ENCODE measurements around the gene LMTK2. TPM values are rescaled to one million over a fixed set of nuclear protein-coding genes. Genes with fewer than 3 reads are reported as not detected.
"Not testable (repeated sequence)": the region's sequence is repeated elsewhere in the genome, so short reads cannot be mapped to it uniquely, and the experiment has no call there.

LMTK2 gene
- total RNA-seq, 1 experiment from 2014 or later = 16.1 TPM

- H3K4me3 ChIP-seq = no peak overlapping the region
- H3K4me1 ChIP-seq = peaks cover 25% of the 10 kb centered on the region
- no peaks in the 10 kb centered on the region for H3K9me3 ChIP-seq (replicated peaks)
- H3K36me3 ChIP-seq = no peaks in the 10 kb centered on the region
- DNase-seq = no peak
- no peak overlapping the region for H3K27ac ChIP-seq
- no peaks in the 10 kb centered on the region for H3K27me3 ChIP-seq
Measured at GRCh38 chr7:98119256-98119918, 12.7 kb downstream of the LMTK2 start.

GRCh38 chr7:98120559-98120958 lies 13.9 kb downstream of the LMTK2 start:
- Histone ChIP-seq H3K27me3 (no peaks in the 10 kb centered on the region), H3K36me3 (no peaks in the 10 kb centered on the region), H3K4me1 (peaks cover 25% of the 10 kb centered on the region), H3K27ac (no peak overlapping the region), H3K9me3 (replicated peaks) (no peaks in the 10 kb centered on the region), H3K4me3 (no peak overlapping the region)
- DNase-seq = no peak

GRCh38 chr7:98121388-98121787 lies 14.7 kb downstream of the LMTK2 start:
- not testable (repeated sequence) for DNase-seq; H3K27me3 ChIP-seq; H3K36me3 ChIP-seq; H3K27ac ChIP-seq; H3K9me3 ChIP-seq (replicated peaks); H3K4me3 ChIP-seq
- peaks cover 25% of the 10 kb centered on the region for H3K4me1 ChIP-seq

- no peaks in the 10 kb centered on the region for H3K9me3 ChIP-seq (replicated peaks)
- no peak for DNase-seq
Measured at GRCh38 chr7:98123365-98123696, 16.7 kb downstream of the LMTK2 start.

GRCh38 chr7:98125759-98126158 lies 19.1 kb downstream of the LMTK2 start:
- Histone ChIP-seq H3K27ac (no peak overlapping the region), H3K9me3 (replicated peaks) (no peaks in the 10 kb centered on the region), H3K4me3 (no peak overlapping the region), H3K36me3 (no peaks in the 10 kb centered on the region), H3K27me3 (no peaks in the 10 kb centered on the region), H3K4me1 (peaks cover 7% of the 10 kb centered on the region)
- no peak for DNase-seq

More at GRCh38 chr7:98123365-98123696, 16.7 kb downstream of the LMTK2 start:
- H3K27me3 ChIP-seq = no peaks in the 10 kb centered on the region
- H3K36me3 ChIP-seq = no peaks in the 10 kb centered on the region
- no peak overlapping the region for H3K4me3 ChIP-seq
- H3K4me1 ChIP-seq = peaks cover 21% of the 10 kb centered on the region
- H3K27ac ChIP-seq = no peak overlapping the region

GRCh38 chr7:98126311-98127142 lies 19.9 kb downstream of the LMTK2 start:
- no peaks in the 10 kb centered on the region for H3K27me3 ChIP-seq
- H3K36me3 ChIP-seq = no peaks in the 10 kb centered on the region
- DNase-seq = peak in 1 of 2 experiments; percentile 36
- no peaks in the 10 kb centered on the region for H3K9me3 ChIP-seq (replicated peaks)
- peaks cover 14% of the 10 kb centered on the region for H3K4me1 ChIP-seq
- H3K27ac ChIP-seq = no peak overlapping the region
- no peak overlapping the region for H3K4me3 ChIP-seq

GRCh38 chr7:98128346-98128745 lies 21.7 kb downstream of the LMTK2 start:
- Histone ChIP-seq H3K4me3 (no peak overlapping the region), H3K36me3 (no peaks in the 10 kb centered on the region), H3K4me1 (peaks cover 27% of the 10 kb centered on the region), H3K27ac (no peak overlapping the region), H3K9me3 (replicated peaks) (no peaks in the 10 kb centered on the region), H3K27me3 (no peaks in the 10 kb centered on the region)
- no peak for DNase-seq

GRCh38 chr7:98130959-98131358 lies 24.3 kb downstream of the LMTK2 start:
- Histone ChIP-seq H3K27me3 (no peaks in the 10 kb centered on the region), H3K27ac (peak overlapping the region; percentile 91), H3K36me3 (no peaks in the 10 kb centered on the region), H3K9me3 (replicated peaks) (no peaks in the 10 kb centered on the region), H3K4me3 (peak overlapping the region; percentile 47), H3K4me1 (peaks cover 35% of the 10 kb centered on the region)
- no peak for DNase-seq

- H3K9me3 ChIP-seq (replicated peaks) = no peaks in the 10 kb centered on the region
- peaks cover 35% of the 10 kb centered on the region for H3K4me1 ChIP-seq
- DNase-seq = peak; percentile 67 to 86
- H3K4me3 ChIP-seq = no peak overlapping the region
- peak overlapping the region; percentile 91 for H3K27ac ChIP-seq
- H3K27me3 ChIP-seq = no peaks in the 10 kb centered on the region
- no peaks in the 10 kb centered on the region for H3K36me3 ChIP-seq
Measured at GRCh38 chr7:98133181-98133580, 26.5 kb downstream of the LMTK2 start.

- peaks cover 35% of the 10 kb centered on the region for H3K4me1 ChIP-seq
- peak in 1 of 2 experiments; percentile 43 for DNase-seq
- H3K36me3 ChIP-seq = no peaks in the 10 kb centered on the region
- no peak overlapping the region for H3K4me3 ChIP-seq
- peak overlapping the region; percentile 91; the same call in 1 of the 2 replicates for H3K27ac ChIP-seq
- H3K9me3 ChIP-seq (replicated peaks) = no peaks in the 10 kb centered on the region
- H3K27me3 ChIP-seq = no peaks in the 10 kb centered on the region
Measured at GRCh38 chr7:98133621-98134303, 27.1 kb downstream of the LMTK2 start.

GRCh38 chr7:98134420-98135228 lies 28.0 kb downstream of the LMTK2 start:
- Histone ChIP-seq H3K4me3 (no peak overlapping the region), H3K36me3 (peaks cover 2% of the 10 kb centered on the region; the same call in 1 of the 2 replicates), H3K27ac (no peak overlapping the region), H3K4me1 (peaks cover 35% of the 10 kb centered on the region), H3K9me3 (replicated peaks) (no peaks in the 10 kb centered on the region), H3K27me3 (no peaks in the 10 kb centered on the region)
- no peak for DNase-seq

GRCh38 chr7:98135984-98136383 lies 29.3 kb downstream of the LMTK2 start:
- H3K36me3 ChIP-seq = peaks cover 4% of the 10 kb centered on the region; the same call in 1 of the 2 replicates
- H3K9me3 ChIP-seq (replicated peaks) = no peaks in the 10 kb centered on the region
- H3K27me3 ChIP-seq = no peaks in the 10 kb centered on the region
- no peak overlapping the region for H3K27ac ChIP-seq
- no peak overlapping the region for H3K4me3 ChIP-seq
- H3K4me1 ChIP-seq = peaks cover 26% of the 10 kb centered on the region
- DNase-seq = no peak

- Histone ChIP-seq H3K27ac (no peak overlapping the region), H3K4me3 (no peak overlapping the region), H3K36me3 (peaks cover 4% of the 10 kb centered on the region; the same call in 1 of the 2 replicates), H3K27me3 (no peaks in the 10 kb centered on the region), H3K4me1 (peaks cover 21% of the 10 kb centered on the region), H3K9me3 (replicated peaks) (no peaks in the 10 kb centered on the region)
- DNase-seq = no peak
Measured at GRCh38 chr7:98136423-98136822, 29.8 kb downstream of the LMTK2 start.

GRCh38 chr7:98137134-98137825 lies 30.6 kb downstream of the LMTK2 start:
- no peak overlapping the region for H3K4me3 ChIP-seq
- H3K9me3 ChIP-seq (replicated peaks) = no peaks in the 10 kb centered on the region
- no peaks in the 10 kb centered on the region for H3K27me3 ChIP-seq
- H3K4me1 ChIP-seq = peaks cover 19% of the 10 kb centered on the region
- peaks cover 7% of the 10 kb centered on the region for H3K36me3 ChIP-seq
- no peak overlapping the region for H3K27ac ChIP-seq
- no peak for DNase-seq
